GM12891 (cell line): ENCODE measurements around the gene AGPAT4.

ENCODE experiments used
- PAX5 ChIP-seq: IDR thresholded peaks from 2 replicates; pipeline ENCODE4 v1.6.1; 2011; ENCODE audit warnings: low read length, moderate library complexity, mild to moderate bottlenecking; ENCODE audit not compliant: insufficient read depth, severe bottlenecking
- POLR2A ChIP-seq: IDR thresholded peaks from 2 replicates; pipeline ENCODE4 v1.6.1; 2011; ENCODE audit warnings: low read depth, low read length, control low read depth
- POLR2AphosphoS5 ChIP-seq: IDR thresholded peaks from 2 replicates; pipeline ENCODE4 v1.6.1; 2011; ENCODE audit warnings: low read depth, low read length, control low read depth
- TAF1 ChIP-seq: IDR thresholded peaks from 2 replicates; pipeline ENCODE4 v1.6.1; 2011; ENCODE audit warnings: low read depth, low read length, control low read depth

- TF ChIP-seq POLR2AphosphoS5 = no peak
- no peak for TF ChIP-seq PAX5
- no peak for TF ChIP-seq POLR2A
- no peak for TF ChIP-seq TAF1
Observed at GRCh38 chr6:161259302-161259701, 14.6 kb downstream of the AGPAT4 start.
